H1 (cell line): ENCODE measurements around the gene HLX. TPM values are rescaled to one million over a fixed set of nuclear protein-coding genes. Genes with fewer than 3 reads are reported as not detected.

Experiments used
- CTCF ChIA-PET: fragments of 300-600 bp; sonication (Branson Sonifier 250); formaldehyde crosslinking; loops from one replicate; lab custom pipeline; 2021; ENCODE audit not compliant: partially characterized antibody; lab: Charles Lee
- POLR2A ChIA-PET: fragments of 300-600 bp; sonication (Branson Sonifier 250); formaldehyde crosslinking; loops from one replicate; lab custom pipeline; 2021; ENCODE audit warnings: inconsistent platforms; ENCODE audit not compliant: partially characterized antibody; lab: Charles Lee
- DNase-seq, 2 experiments: peaks; one replicate each; pipeline versions ENCODE4 v3.0.0 to v3.0.0-alpha.2; 2010 to 2022; ENCODE audit warnings: low spot score in 2 of 2, low read depth in 1 of 2, mixed read lengths in 1 of 2
- FAIRE-seq: peaks from 2 replicates; lab custom pipeline; 2011; peaks lifted over from hg19 to GRCh38; lab: Jason Lieb, UNC
- H2AFZ ChIP-seq: 2 replicates; pipeline ENCODE4 v1.8.1; 2012; ENCODE audit warnings: low read length, inconsistent platforms
- H2AK5ac ChIP-seq: 2 replicates; pipeline ENCODE4 v1.6.1; 2013; ENCODE audit warnings: low read depth, low read length
- H2BK120ac ChIP-seq: replicated peaks from 2 replicates; pipeline ENCODE3; 2013; ENCODE audit warnings: low read depth, low read length, inconsistent platforms
- H2BK12ac ChIP-seq: 2 replicates; pipeline ENCODE4 v1.6.1; 2013; ENCODE audit warnings: low read depth, low read length
- H2BK15ac ChIP-seq: 2 replicates; pipeline ENCODE4 v1.6.1; 2013; ENCODE audit warnings: low read length
- H2BK20ac ChIP-seq: 2 replicates; pipeline ENCODE4 v1.6.1; 2013; ENCODE audit warnings: low read length
- H2BK5ac ChIP-seq: 2 replicates; pipeline ENCODE4 v1.6.1; 2013; ENCODE audit warnings: low read depth, low read length
- H3K14ac ChIP-seq: 2 replicates; pipeline ENCODE4 v1.6.1; 2013; ENCODE audit warnings: inconsistent platforms; ENCODE audit not compliant: insufficient read length
- H3K18ac ChIP-seq: 2 replicates; pipeline ENCODE4 v1.6.1; 2013; ENCODE audit warnings: low read length; ENCODE audit errors: extremely low read depth
- H3K23ac ChIP-seq: 2 replicates; pipeline ENCODE4 v1.6.1; 2013; ENCODE audit warnings: inconsistent platforms; ENCODE audit not compliant: insufficient read length
- H3K23me2 ChIP-seq: 2 replicates; pipeline ENCODE4 v1.6.1; 2013; ENCODE audit warnings: low read depth, low read length
- H3K27ac ChIP-seq: 2 replicates; pipeline ENCODE4 v1.6.1; 2011; ENCODE audit warnings: low read depth, low read length, inconsistent platforms
- H3K27me3 ChIP-seq, 4 experiments: replicated peaks in 1 of 4; 1 replicate in 1 of 4; 2 replicates in 3 of 4; pipeline versions ENCODE4 v1.6.1 to v1.8.1; 2011 to 2013; ENCODE audit warnings: low read length in 3 of 4, mild to moderate bottlenecking in 3 of 4, inconsistent platforms in 2 of 4, mixed read lengths in 2 of 4, moderate library complexity in 1 of 4; ENCODE audit not compliant: control insufficient read depth in 3 of 4, insufficient read depth in 3 of 4; ENCODE audit errors: extremely low read depth in 1 of 4
- H3K36me3 ChIP-seq, 4 experiments: 2 replicates each; pipeline versions ENCODE4 v1.6.1 to v1.8.1; 2011 to 2013; ENCODE audit warnings: mild to moderate bottlenecking in 4 of 4, low read length in 3 of 4, moderate library complexity in 2 of 4, control low read depth in 1 of 4, inconsistent platforms in 1 of 4; ENCODE audit not compliant: insufficient read depth in 4 of 4, control insufficient read depth in 2 of 4
- H3K4ac ChIP-seq: replicated peaks from 2 replicates; pipeline ENCODE3; 2013; ENCODE audit warnings: low read length, low read depth, mixed read lengths, inconsistent platforms; ENCODE audit not compliant: insufficient read length
- H3K4me1 ChIP-seq, 4 experiments: replicated peaks in 1 of 4; 1 replicate in 1 of 4; 2 replicates in 3 of 4; pipeline versions ENCODE4 v1.6.1 to v1.8.1; 2011 to 2013; ENCODE audit warnings: low read length in 3 of 4, inconsistent platforms in 2 of 4, mixed read lengths in 1 of 4; ENCODE audit not compliant: insufficient read depth in 4 of 4, control insufficient read depth in 3 of 4
- H3K4me2 ChIP-seq, 2 experiments: 2 replicates each; pipeline versions ENCODE4 v1.6.1 to v1.8.1; 2011 to 2013; ENCODE audit warnings: low read depth in 2 of 2, low read length in 2 of 2, control low read depth in 1 of 2, inconsistent platforms in 1 of 2, mild to moderate bottlenecking in 1 of 2; ENCODE audit not compliant: insufficient read depth in 1 of 2
- H3K4me3 ChIP-seq, 4 experiments: fragments of 200-600, 300-600 bp in 1 of 4; sonication (generic), shearing (Covaris generic), sonication (Bioruptor Twin) in 1 of 4; 2 replicates each; pipeline versions ENCODE4 v1.5.1 to v1.8.1; 2011 to 2016; ENCODE audit warnings: low read length in 4 of 4, low read depth in 3 of 4, control low read depth in 2 of 4, inconsistent platforms in 2 of 4, mild to moderate bottlenecking in 2 of 4, mixed read lengths in 1 of 4, moderate library complexity in 1 of 4; ENCODE audit not compliant: insufficient read depth in 2 of 4; ENCODE audit errors: extremely low read depth in 1 of 4
- H3K56ac ChIP-seq: replicated peaks from 2 replicates; pipeline ENCODE3; 2013; ENCODE audit warnings: low read depth, mild to moderate bottlenecking, mixed read lengths, low read length, inconsistent platforms; ENCODE audit not compliant: insufficient read length
- H3K79me1 ChIP-seq: 2 replicates; pipeline ENCODE4 v1.6.1; 2013; ENCODE audit warnings: low read depth, low read length, control low read depth
- H3K79me2 ChIP-seq, 2 experiments: 2 replicates each; pipeline versions ENCODE4 v1.6.1 to v1.8.1; 2012 to 2013; ENCODE audit warnings: low read length in 2 of 2, mild to moderate bottlenecking in 2 of 2, inconsistent platforms in 1 of 2; ENCODE audit not compliant: insufficient read depth in 2 of 2, control insufficient read depth in 1 of 2
- H3K9ac ChIP-seq, 4 experiments: replicated peaks in 1 of 4; 1 replicate in 1 of 4; 2 replicates in 3 of 4; pipeline versions ENCODE4 v1.6.1 to v1.8.1; 2011 to 2013; ENCODE audit warnings: low read depth in 3 of 4, low read length in 3 of 4, control low read depth in 2 of 4, mild to moderate bottlenecking in 2 of 4, moderate library complexity in 2 of 4, inconsistent platforms in 1 of 4; ENCODE audit errors: extremely low read depth in 1 of 4
- H3K9me3 ChIP-seq, 2 experiments: 2 replicates each; pipeline versions ENCODE4 v1.6.1 to v1.8.1; 2012 to 2013; ENCODE audit warnings: mild to moderate bottlenecking in 2 of 2, moderate library complexity in 2 of 2, control low read depth in 1 of 2, inconsistent platforms in 1 of 2, low read depth in 1 of 2, low read length in 1 of 2, mixed read lengths in 1 of 2; ENCODE audit not compliant: insufficient read depth in 2 of 2
- H4K20me1 ChIP-seq, 2 experiments: replicated peaks in 1 of 2; 2 replicates each; pipeline versions ENCODE3 to v1.8.1; 2011 to 2013; ENCODE audit warnings: inconsistent platforms in 2 of 2, low read length in 2 of 2, mild to moderate bottlenecking in 1 of 2; ENCODE audit not compliant: insufficient read depth in 2 of 2, control insufficient read depth in 1 of 2
- H4K5ac ChIP-seq: 2 replicates; pipeline ENCODE4 v1.6.1; 2013; ENCODE audit warnings: low read length, low read depth, mixed read lengths, inconsistent platforms; ENCODE audit not compliant: insufficient read length
- H4K8ac ChIP-seq: 2 replicates; pipeline ENCODE4 v1.8.0; 2013; ENCODE audit warnings: mild to moderate bottlenecking, moderate library complexity, low read length, inconsistent platforms; ENCODE audit not compliant: insufficient read depth; ENCODE audit errors: extremely low read depth
- H4K91ac ChIP-seq: replicated peaks from 2 replicates; pipeline ENCODE3; 2013; ENCODE audit warnings: low read length, mixed read lengths, inconsistent platforms; ENCODE audit not compliant: insufficient read length
- GTF2F1 ChIP-seq: IDR thresholded peaks from 2 replicates; pipeline ENCODE4 v1.6.1; 2012; ENCODE audit warnings: low read depth, low read length, improper control_type of control experiment, borderline replicate concordance
- RAD21 ChIP-seq, 2 experiments: IDR thresholded peaks in 1 of 2; conservative IDR thresholded peaks in 1 of 2; 2 replicates each; pipeline ENCODE4 v1.6.1; 2011; ENCODE audit warnings: low read depth in 2 of 2, low read length in 2 of 2, improper control_type of control experiment in 1 of 2, inconsistent platforms in 1 of 2, mild to moderate bottlenecking in 1 of 2, moderate library complexity in 1 of 2
- RNF2 ChIP-seq: fragments of 200-900, 300-1000 bp; sonication (generic); IDR thresholded peaks from 2 replicates; pipeline ENCODE4 v1.7.1; 2016; ENCODE audit warnings: borderline replicate concordance, low read depth, mild to moderate bottlenecking, antibody characterized with exemption, low read length; ENCODE audit not compliant: poor library complexity, severe bottlenecking; ENCODE audit errors: missing control alignments
- SUZ12 ChIP-seq: fragments of 200-600 bp; sonication (generic); IDR thresholded peaks from 2 replicates; pipeline ENCODE4 v1.6.1; 2012; ENCODE audit warnings: mild to moderate bottlenecking, inconsistent platforms, low read length, moderate library complexity, mixed read lengths
- WGBS, 2 experiments: shearing (Covaris generic) in 1 of 2; methylation state at CpG; one replicate each; pipeline versions ENCODE4 v1.1.6 to v1.1.7; 2013 to 2015; ENCODE audit warnings: low lambda C conversion rate in 2 of 2, mixed read lengths in 2 of 2, inconsistent platforms in 1 of 2, low coverage in 1 of 2, missing lambda C conversion rate in 1 of 2; ENCODE audit not compliant: insufficient replicate concordance in 2 of 2, insufficient coverage in 1 of 2, insufficient read length in 1 of 2; ENCODE audit errors: extremely low coverage in 1 of 2, missing lambda C conversion rate in 1 of 2; 5-methylcytosine and 5-hydroxymethylcytosine counted together
- polyA plus RNA-seq, 7 experiments: library from polyadenylated mRNA; depleted of rRNA in 3 of 7; stranded (reverse) in 5 of 7; unstranded in 2 of 7; fragments of >200 nt in 5 of 7; fragments of 200-250 nt in 2 of 7; gene quantifications; 1 replicate in 5 of 7; 2 replicates in 1 of 7; 4 replicates in 1 of 7; pipeline versions ENCODE4 v1.2.1 to v1.2.3, GENCODE V29; 2011 to 2013; ENCODE audit warnings: missing spikeins in 2 of 7, mixed read lengths in 2 of 7
- total RNA-seq: library from RNA; stranded (reverse); fragmentation: NEBNext Ultra II Directional; extraction: Animal tissue kit (Norgen Biotek cat#: 25700); gene quantifications from 2 replicates; pipeline ENCODE4 v1.2.1, GENCODE V29; 2021

Gene HLX
- total and polyA plus RNA-seq, 2 of the 8 experiments (the other 6 are each of a cell fraction or from before 2014, with no cell fraction given): 0.11 to 0.30 TPM

GRCh38 chr1:220884981-220885918 is 6.0 kb downstream of the HLX start:
- Histone ChIP-seq H3K18ac (no peak overlapping the region; the same call in 1 of the 2 replicates), H3K56ac (no peak overlapping the region), H4K20me1 (peaks cover 47 to 51% of the 10 kb centered on the region in 2 experiments), H4K8ac (no peak overlapping the region; the same call in 1 of the 2 replicates), H3K14ac (no peak overlapping the region), H4K5ac (no peak overlapping the region), H3K9ac (no peak overlapping the region), H3K27me3 (peaks cover 94 to 100% (median 99%) of the 10 kb centered on the region in 4 experiments), H2AFZ (no peak overlapping the region), H3K23ac (no peak overlapping the region), H4K91ac (no peak overlapping the region), H2BK20ac (no peak overlapping the region; the same call in 1 of the 2 replicates), H2BK120ac (no peak overlapping the region), H2BK5ac (no peak overlapping the region), H3K4me2 (peak overlapping the region; percentile 58 to 72), H3K27ac (no peak overlapping the region), H3K23me2 (peaks cover 4% of the 10 kb centered on the region; the same call in 1 of the 2 replicates), H3K36me3 (peaks cover 0 to 5% (median 0%) of the 10 kb centered on the region in 4 experiments; a peak in 1 of 8 replicates), H2AK5ac (no peak overlapping the region), H3K4me3 (peak overlapping the region; percentile 10 to 52 (median 28); a peak in 5 of 8 replicates), H2BK15ac (no peak overlapping the region), H2BK12ac (no peak overlapping the region), H3K79me2 (no peaks in the 10 kb centered on the region), H3K79me1 (no peaks in the 10 kb centered on the region), H3K9me3 (no peaks in the 10 kb centered on the region), H3K4ac (no peak overlapping the region), H3K4me1 (peaks cover 9 to 44% (median 19%) of the 10 kb centered on the region in 4 experiments)
- ChIA-PET POLR2A (interaction anchor here (1.8 kb wide), 1 partner anchor 9 kb away, joined by 6 read pairs; no protein-coding TSS in a partner anchor), CTCF (interaction anchor here (0.8 to 3.8 kb wide), 7 partner anchors 10 to 551 kb away, joined by 3 to 32 read pairs (median 4); no protein-coding TSS in a partner anchor)
- no peak for TF ChIP-seq GTF2F1
- TF ChIP-seq RNF2: peak; percentile 82
- peak; percentile 20 for TF ChIP-seq SUZ12
- TF ChIP-seq RAD21 (IDR thresholded peaks at IDR 0.05 in 1 of 2, conservative IDR thresholded peaks at IDR 0.05 in 1 of 2; ENCODE audit: low read depth in 2 of 2, low read length in 2 of 2): no peak
- WGBS, 2 experiments: 13% methylated on average over 19 of the region's 19 CpGs; no CpG with 5 or more reads in 1 of the 2 experiments
- DNase-seq (no peak), FAIRE-seq (no peak)
